CD14-positive monocyte (primary cell): ENCODE measurements around the gene TMEM175. TPM values are rescaled to one million over a fixed set of nuclear protein-coding genes. Genes with fewer than 3 reads are reported as not detected.

Source experiments
- DNase-seq, 3 donors: peaks; one replicate each; pipeline ENCODE4 v3.0.0-alpha.2; 2011 to 2022
- H2AFZ ChIP-seq: 2 replicates; pipeline ENCODE4 v1.6.0; 2012; ENCODE audit warnings: mild to moderate bottlenecking, low read depth, low read length, inconsistent platforms; ENCODE audit not compliant: insufficient read depth, poor library complexity, severe bottlenecking
- H3K27ac ChIP-seq, 2 donors: 1 replicate in 1 of 2; 2 replicates in 1 of 2; pipeline ENCODE4 v1.5.1; 2012 to 2013; ENCODE audit warnings: low read length in 2 of 2, control low read depth in 1 of 2, inconsistent platforms in 1 of 2, low read depth in 1 of 2, mild to moderate bottlenecking in 1 of 2
- H3K27me3 ChIP-seq, 2 donors: one replicate each; pipeline versions ENCODE4 v1.6.0 to v1.6.1; 2011 to 2013; ENCODE audit warnings: low read length in 2 of 2; ENCODE audit not compliant: control insufficient read depth in 2 of 2, insufficient read depth in 2 of 2
- H3K36me3 ChIP-seq, 2 donors: replicated peaks in 1 of 2; 1 replicate in 1 of 2; 2 replicates in 1 of 2; pipeline versions ENCODE4 v1.5.1 to v1.6.1; 2012 to 2013; ENCODE audit warnings: low read length in 2 of 2, control low read depth in 1 of 2, inconsistent platforms in 1 of 2, mild to moderate bottlenecking in 1 of 2; ENCODE audit not compliant: insufficient read depth in 2 of 2, control insufficient read depth in 1 of 2
- H3K4me1 ChIP-seq, 2 donors: 1 replicate in 1 of 2; 2 replicates in 1 of 2; pipeline versions ENCODE4 v1.5.1 to v1.6.1; 2012 to 2013; ENCODE audit warnings: low read length in 2 of 2, control low read depth in 1 of 2, inconsistent platforms in 1 of 2, mild to moderate bottlenecking in 1 of 2, moderate library complexity in 1 of 2; ENCODE audit not compliant: insufficient read depth in 2 of 2, control insufficient read depth in 1 of 2
- H3K4me2 ChIP-seq: replicated peaks from 2 replicates; pipeline ENCODE3; 2012; ENCODE audit warnings: low read length, moderate library complexity, mild to moderate bottlenecking; ENCODE audit not compliant: poor library complexity, severe bottlenecking; ENCODE audit errors: extremely low read depth
- H3K4me3 ChIP-seq, 3 experiments: fragments of 200-600 bp in 1 of 3; sonication (generic) in 1 of 3; replicated peaks in 1 of 3; 1 replicate in 2 of 3; 2 replicates in 1 of 3; pipeline ENCODE4 v1.5.1; 2011 to 2013; ENCODE audit warnings: low read length in 3 of 3, mild to moderate bottlenecking in 3 of 3, control low read depth in 2 of 3, low read depth in 2 of 3, inconsistent platforms in 1 of 3, moderate library complexity in 1 of 3
- H3K79me2 ChIP-seq: 2 replicates; pipeline ENCODE4 v1.6.0; 2012; ENCODE audit warnings: mild to moderate bottlenecking, control low read depth, inconsistent platforms, low read length, moderate library complexity; ENCODE audit not compliant: insufficient read depth
- H3K9ac ChIP-seq: 2 replicates; pipeline ENCODE4 v1.6.0; 2017; ENCODE audit warnings: low read length, mild to moderate bottlenecking; ENCODE audit not compliant: insufficient read depth, poor library complexity, severe bottlenecking
- H3K9me3 ChIP-seq, 2 donors: replicated peaks in 1 of 2; 1 replicate in 1 of 2; 2 replicates in 1 of 2; pipeline versions ENCODE4 v1.5.1 to v1.6.1; 2012 to 2013; ENCODE audit warnings: low read length in 2 of 2, control low read depth in 1 of 2; ENCODE audit not compliant: control insufficient read depth in 1 of 2, insufficient read depth in 1 of 2
- H4K20me1 ChIP-seq: 2 replicates; pipeline ENCODE4 v1.6.0; 2012; ENCODE audit warnings: mild to moderate bottlenecking, low read length, control low read depth, moderate library complexity; ENCODE audit not compliant: insufficient read depth
- H3K27ac Mint-ChIP-seq, 7 donors: one replicate each; pipeline ENCODE4 v1.8.0; 2020; ENCODE audit warnings: mild to moderate bottlenecking in 7 of 7, mixed read lengths in 7 of 7, moderate library complexity in 6 of 7, inconsistent platforms in 2 of 7
- H3K27me3 Mint-ChIP-seq, 3 donors: one replicate each; pipeline ENCODE4 v1.8.0; 2021 to 2022; ENCODE audit warnings: low read depth in 3 of 3, mild to moderate bottlenecking in 3 of 3, mixed read lengths in 3 of 3, moderate library complexity in 3 of 3, inconsistent platforms in 1 of 3
- H3K36me3 Mint-ChIP-seq, 2 donors: one replicate each; pipeline ENCODE4 v1.8.0; 2020; ENCODE audit warnings: mixed read lengths in 2 of 2, inconsistent platforms in 1 of 2, mild to moderate bottlenecking in 1 of 2
- H3K4me1 Mint-ChIP-seq: one replicate; pipeline ENCODE4 v1.8.0; 2020; ENCODE audit warnings: mild to moderate bottlenecking, mixed read lengths
- H3K4me3 Mint-ChIP-seq, 2 donors: one replicate each; pipeline ENCODE4 v1.8.0; 2020; ENCODE audit warnings: mild to moderate bottlenecking in 2 of 2, mixed read lengths in 2 of 2, moderate library complexity in 1 of 2
- H3K9me3 Mint-ChIP-seq, 7 donors: one replicate each; pipeline ENCODE4 v1.8.0; 2020 to 2022; ENCODE audit warnings: mixed read lengths in 7 of 7, mild to moderate bottlenecking in 6 of 7, moderate library complexity in 6 of 7, inconsistent platforms in 2 of 7
- WGBS: methylation state at CpG from one replicate; pipeline ENCODE4 v1.1.5; 2013; ENCODE audit warnings: missing lambda C conversion rate; ENCODE audit not compliant: insufficient coverage; 5-methylcytosine and 5-hydroxymethylcytosine counted together
- intact Hi-C, 2 donors: fragments of 100-400 bp; cut with micrococcal nuclease; formaldehyde crosslinking; loops; one replicate each; pipeline versions ENCODE4 v1.15.0 to v1.15.1; 2023
- polyA plus RNA-seq, 3 donors: library from polyadenylated mRNA; depleted of rRNA in 1 of 3; unstranded in 2 of 3; stranded (reverse) in 1 of 3; fragments of 300-500 nt in 2 of 3; fragments of >200 nt in 1 of 3; fragmentation: Illumina TruSeq in 2 of 3; gene quantifications; 1 replicate in 2 of 3; 2 replicates in 1 of 3; pipeline ENCODE4 v1.2.3, GENCODE V29; 2012 to 2021
- TF ChIP-seq, protein P1 (sequence below): fragments of 200-600 bp; IDR thresholded peaks from one replicate; pipeline ENCODE4 v1.8.0; 2022; ENCODE audit warnings: antibody characterized with exemption, mild to moderate bottlenecking

TMEM175 gene
- polyA plus RNA-seq, 3 donors: 18.9 to 216 (median 20.7) TPM

DNA sequence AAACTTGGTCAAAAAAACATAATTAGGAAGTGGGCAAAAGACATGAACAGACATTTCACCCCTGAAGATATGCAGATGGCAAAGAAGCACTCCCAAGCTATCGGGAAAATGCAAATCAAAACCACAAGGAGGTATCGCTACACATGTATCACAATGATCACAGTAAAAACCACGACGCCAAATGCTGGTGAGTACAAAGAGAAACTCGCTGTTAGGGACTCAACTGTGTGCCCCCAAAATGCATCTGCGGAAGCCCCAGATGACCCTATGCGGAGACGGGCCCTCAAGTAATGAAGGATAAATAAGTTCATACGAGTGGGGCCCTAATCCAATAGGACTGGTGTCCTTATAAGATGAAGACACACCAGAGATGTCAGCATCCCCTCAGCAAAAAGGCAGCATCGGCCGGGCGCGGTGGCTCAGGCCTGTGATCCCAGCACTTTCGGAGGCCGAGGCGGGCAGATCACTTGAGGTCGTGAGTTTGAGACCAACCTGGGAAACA is 10.4 kb upstream of the TMEM175 start:
- Histone ChIP-seq H3K9me3 (no peaks in the 10 kb centered on the region), H3K4me1 (peaks cover 36 to 46% of the 10 kb centered on the region in 2 donors), H3K79me2 (peaks cover 98% of the 10 kb centered on the region), H2AFZ (no peak overlapping the region), H4K20me1 (peaks cover 100% of the 10 kb centered on the region), H3K27ac (no peak overlapping the region), H3K4me2 (no peak overlapping the region), H3K9ac (no peak overlapping the region), H3K27me3 (no peaks in the 10 kb centered on the region), H3K4me3 (no peak overlapping the region), H3K36me3 (peaks cover 7 to 21% of the 10 kb centered on the region in 2 donors)
- intact Hi-C loops: no loop called here
- 83% methylated on average over 10 of the region's 17 CpGs for WGBS
- peaks cover 12 to 39% of the 10 kb centered on the region in 2 donors for H3K36me3 Mint-ChIP-seq
- no peak for DNase-seq
- peaks cover 0 to 2% (median 0%) of the 10 kb centered on the region in 7 donors for H3K9me3 Mint-ChIP-seq
- TF ChIP-seq, protein P1, sequence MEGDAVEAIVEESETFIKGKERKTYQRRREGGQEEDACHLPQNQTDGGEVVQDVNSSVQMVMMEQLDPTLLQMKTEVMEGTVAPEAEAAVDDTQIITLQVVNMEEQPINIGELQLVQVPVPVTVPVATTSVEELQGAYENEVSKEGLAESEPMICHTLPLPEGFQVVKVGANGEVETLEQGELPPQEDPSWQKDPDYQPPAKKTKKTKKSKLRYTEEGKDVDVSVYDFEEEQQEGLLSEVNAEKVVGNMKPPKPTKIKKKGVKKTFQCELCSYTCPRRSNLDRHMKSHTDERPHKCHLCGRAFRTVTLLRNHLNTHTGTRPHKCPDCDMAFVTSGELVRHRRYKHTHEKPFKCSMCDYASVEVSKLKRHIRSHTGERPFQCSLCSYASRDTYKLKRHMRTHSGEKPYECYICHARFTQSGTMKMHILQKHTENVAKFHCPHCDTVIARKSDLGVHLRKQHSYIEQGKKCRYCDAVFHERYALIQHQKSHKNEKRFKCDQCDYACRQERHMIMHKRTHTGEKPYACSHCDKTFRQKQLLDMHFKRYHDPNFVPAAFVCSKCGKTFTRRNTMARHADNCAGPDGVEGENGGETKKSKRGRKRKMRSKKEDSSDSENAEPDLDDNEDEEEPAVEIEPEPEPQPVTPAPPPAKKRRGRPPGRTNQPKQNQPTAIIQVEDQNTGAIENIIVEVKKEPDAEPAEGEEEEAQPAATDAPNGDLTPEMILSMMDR: no peak
- peak overlapping the region in 4 of 7 donors; percentile 32 to 54 (median 46) for H3K27ac Mint-ChIP-seq
- H3K4me1 Mint-ChIP-seq: peaks cover 82% of the 10 kb centered on the region
- H3K4me3 Mint-ChIP-seq: no peak overlapping the region
- peaks cover 0 to 2% (median 1%) of the 10 kb centered on the region in 3 donors for H3K27me3 Mint-ChIP-seq

DNA sequence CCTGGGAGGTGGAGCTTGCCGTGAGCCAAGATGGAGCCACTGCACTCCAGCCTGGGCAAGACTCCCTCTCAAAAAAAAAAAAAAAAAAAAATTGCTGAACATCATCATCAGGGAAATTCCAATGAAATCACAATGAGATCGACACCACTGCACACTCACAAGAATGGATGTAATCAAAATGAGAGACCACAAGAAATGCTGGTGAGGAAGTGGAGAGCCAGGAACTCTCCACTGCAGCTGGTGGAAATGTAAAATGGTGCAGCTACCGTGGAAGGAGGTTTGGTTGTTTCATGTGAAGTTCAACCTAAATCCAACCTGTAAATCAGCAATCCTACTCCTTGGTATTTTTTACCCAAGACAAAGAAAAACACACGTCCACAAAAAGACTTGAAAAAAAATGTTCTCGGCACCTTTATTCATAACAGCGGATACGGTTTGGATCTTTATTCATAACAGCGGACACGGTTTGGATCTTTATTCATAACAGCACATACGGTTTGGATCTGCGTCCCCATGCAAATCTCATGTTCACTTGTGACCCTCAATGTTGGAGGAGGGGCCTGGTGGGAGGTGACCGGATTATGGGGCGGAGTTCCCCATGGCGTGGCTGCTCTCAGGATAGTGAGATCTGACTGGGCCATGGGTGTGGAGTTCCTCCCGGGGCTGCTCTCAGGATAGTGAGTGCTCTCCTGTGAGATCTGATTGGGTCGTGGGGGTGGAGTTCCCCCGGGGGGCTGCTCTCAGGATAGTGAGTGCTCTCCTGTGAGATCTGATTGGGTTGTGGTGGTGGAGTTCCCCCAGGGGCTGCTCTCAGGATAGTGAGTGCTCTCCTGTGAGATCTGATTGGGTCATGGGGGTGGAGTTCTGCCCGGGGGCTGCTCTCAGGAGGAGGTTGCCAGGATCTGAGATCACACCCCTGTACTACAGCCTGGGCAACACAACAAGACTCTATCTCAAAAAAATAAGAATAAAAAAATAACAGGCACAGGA is 7.9 kb upstream of the TMEM175 start:
- Histone ChIP-seq H3K9ac (no peak overlapping the region), H2AFZ (no peak overlapping the region), H3K4me2 (no peak overlapping the region), H3K27ac (peak overlapping the region in 1 of 2 donors; percentile 56), H3K4me1 (peaks cover 37 to 49% of the 10 kb centered on the region in 2 donors), H3K79me2 (peaks cover 94% of the 10 kb centered on the region), H3K27me3 (no peaks in the 10 kb centered on the region), H4K20me1 (peaks cover 99% of the 10 kb centered on the region), H3K9me3 (no peaks in the 10 kb centered on the region), H3K36me3 (peaks cover 7 to 21% of the 10 kb centered on the region in 2 donors), H3K4me3 (no peak overlapping the region)
- 91% methylated on average over 14 of the region's 18 CpGs for WGBS
- Mint-ChIP-seq H3K27me3 (peaks cover 0 to 4% (median under 1%) of the 10 kb centered on the region in 3 donors), H3K27ac (peak overlapping the region in 6 of 7 donors; percentile 13 to 84 (median 62)), H3K4me1 (peaks cover 70% of the 10 kb centered on the region), H3K36me3 (peaks cover 14 to 49% of the 10 kb centered on the region in 2 donors), H3K9me3 (peaks cover 0 to 2% (median 0%) of the 10 kb centered on the region in 7 donors), H3K4me3 (no peak overlapping the region)
- TF ChIP-seq, protein P1: no peak
- intact Hi-C loops: no loop called here
- DNase-seq: peak in 1 of 3 donors; percentile 73
